Measurements from ENCODE around the gene ZNF254.

The ZNF254 gene

GRCh38 chr19:24178207-24178606 is 91.2 kb downstream of the ZNF254 start:
- no peaks in the 10 kb centered on the region for H3K9me2 ChIP-seq (replicated peaks; ENCODE audit: insufficient read depth, low read length)
- no peaks in the 10 kb centered on the region for H3F3A ChIP-seq (ENCODE audit: insufficient read depth)
- no peak overlapping the region for H3K4me3 ChIP-seq (ENCODE audit: insufficient read depth, low read length, poor library complexity, severe bottlenecking)
- no peak overlapping the region for H2AFZ ChIP-seq (ENCODE audit: low read depth, low read length, severe bottlenecking)
- no peaks in the 10 kb centered on the region for H3K36me3 ChIP-seq (ENCODE audit: low read length)
- TF ChIP-seq EZH2phosphoT487 (conservative IDR thresholded peaks at IDR 0.05; ENCODE audit: low read length) (no peak), CTCF (IDR thresholded peaks at IDR 0.05; ENCODE audit: insufficient read depth, low read length, poor library complexity, severe bottlenecking) (no peak)
- no peak overlapping the region for H3K4me2 ChIP-seq (ENCODE audit: low read depth, low read length, poor library complexity, severe bottlenecking)
- 0 out of 2 replicates have a peak, but pooled peaks cover 6% of the 10 kb centered on the region for H3K9me3 ChIP-seq (ENCODE audit: insufficient read depth, low read length)
- H3K27ac ChIP-seq (ENCODE audit: low read depth, low read length): no peak overlapping the region
- no peaks in the 10 kb centered on the region for H4K20me1 ChIP-seq (ENCODE audit: low read depth, low read length)
- no peak overlapping the region for H3K9ac ChIP-seq (ENCODE audit: low read length)
- H3K27me3 ChIP-seq (ENCODE audit: low read length): no peaks in the 10 kb centered on the region
- H3K79me2 ChIP-seq (ENCODE audit: insufficient read depth, low read length): no peaks in the 10 kb centered on the region
